Spleen (tissue), 11 donors: ENCODE results near the gene TNPO1. TPM values are rescaled to one million over a fixed set of nuclear protein-coding genes. Genes with fewer than 3 reads are reported as not detected.

Experiments used
- DNase-seq: peaks from one replicate; pipeline ENCODE4 v3.0.0-alpha.2; 2020
- H3K27ac ChIP-seq, 8 donors: fragments of 200-600 bp; sonication (generic) in 7 of 8; 1 replicate in 4 of 8; 2 replicates in 4 of 8; pipeline versions ENCODE4 v1.5.0 to v1.8.0; 2016 to 2021; ENCODE audit warnings: inconsistent platforms in 4 of 8, mild to moderate bottlenecking in 4 of 8, moderate library complexity in 1 of 8
- H3K27me3 ChIP-seq, 7 donors: fragments of 200-600 bp; sonication (generic) in 6 of 7; replicated peaks in 1 of 7; 1 replicate in 4 of 7; 2 replicates in 3 of 7; pipeline versions ENCODE4 v1.5.0 to v1.8.0; 2016 to 2021; ENCODE audit warnings: inconsistent platforms in 3 of 7, mild to moderate bottlenecking in 1 of 7
- H3K36me3 ChIP-seq, 6 donors: fragments of 200-600 bp; sonication (generic) in 5 of 6; 1 replicate in 4 of 6; 2 replicates in 2 of 6; pipeline versions ENCODE4 v1.5.0 to v1.8.0; 2016 to 2021; ENCODE audit warnings: inconsistent platforms in 2 of 6
- H3K4me1 ChIP-seq, 6 donors: fragments of 200-600 bp; sonication (generic) in 5 of 6; 1 replicate in 3 of 6; 2 replicates in 3 of 6; pipeline versions ENCODE4 v1.5.0 to v1.8.0; 2016 to 2021; ENCODE audit warnings: inconsistent platforms in 3 of 6
- H3K4me3 ChIP-seq, 8 donors: fragments of 200-600 bp; sonication (generic) in 7 of 8; 1 replicate in 4 of 8; 2 replicates in 4 of 8; pipeline versions ENCODE4 v1.5.0 to v1.8.0; 2016 to 2021; ENCODE audit warnings: inconsistent platforms in 4 of 8, mild to moderate bottlenecking in 4 of 8, moderate library complexity in 2 of 8
- H3K9me3 ChIP-seq, 8 donors: fragments of 200-600 bp; sonication (generic) in 7 of 8; 1 replicate in 4 of 8; 2 replicates in 4 of 8; pipeline versions ENCODE4 v1.5.0 to v1.8.0; 2016 to 2021; ENCODE audit warnings: inconsistent platforms in 4 of 8
- POLR2A ChIP-seq, 3 donors: fragments of 450-650 bp; IDR thresholded peaks; one replicate each; pipeline ENCODE4 v1.5.1; 2017; ENCODE audit warnings: antibody characterized with exemption in 3 of 3, mild to moderate bottlenecking in 1 of 3
- POLR2AphosphoS5 ChIP-seq, 3 donors: sonication (generic); formaldehyde crosslinking; IDR thresholded peaks; one replicate each; pipeline ENCODE4 v1.5.1; 2017; ENCODE audit warnings: antibody characterized with exemption in 3 of 3
- WGBS, 5 donors: extraction: QIAGEN DNeasy Blood & Tissue Kit in 3 of 5; methylation state at CpG; one replicate each; pipeline versions ENCODE4 v1.1.5 to v1.1.7; 2013 to 2018; 5-methylcytosine and 5-hydroxymethylcytosine counted together
- intact Hi-C: fragments of 100-400 bp; cut with DNase I; formaldehyde crosslinking; loops from one replicate; pipeline ENCODE4 v1.15.0; 2023; ENCODE audit warnings: low total_unique reads
- polyA plus RNA-seq, 3 donors: library from polyadenylated mRNA; stranded (reverse); fragments of 200-250 nt; gene quantifications; one replicate each; pipeline ENCODE4 v1.2.1, GENCODE V29; 2013
- total RNA-seq, 7 donors: library from RNA; depleted of rRNA in 3 of 7; stranded (reverse); fragments of >200 nt in 3 of 7; fragmentation: NEBNext Ultra II Directional in 4 of 7; extraction: Animal tissue kit (Norgen Biotek cat#: 25700) in 4 of 7; gene quantifications; one replicate each; pipeline versions ENCODE4 v1.1.0 to v1.2.1, GENCODE V29; 2016 to 2021
- TF ChIP-seq, protein P1 (sequence below), 11 experiments: fragments of 200-600 bp in 7 of 11; fragments of 450-650 bp in 4 of 11; sonication (generic) in 4 of 11; IDR thresholded peaks in 8 of 11; conservative IDR thresholded peaks in 3 of 11; 1 replicate in 7 of 11; 2 replicates in 4 of 11; pipeline versions ENCODE4 v1.4.0 to v1.8.0; 2016 to 2021; ENCODE audit warnings: antibody characterized with exemption in 11 of 11, inconsistent platforms in 4 of 11, mild to moderate bottlenecking in 1 of 11
- donor health status: healthy with polysubstance abuse.
- donor health status: DM: no; HTN: no; CAD: no; lungs with moderate emphysema.
- donor health status: DM: no; HTN: no; CAD: no.
- donor health status: Bipolar disorder and iron deficiency.
- donor health status: healthy.
- donor health status: DM: no; HTN: no; CAD: no.
- donor health status: DM: yes; HTN: yes; CAD: no.

The TNPO1 gene
- total and polyA plus RNA-seq, 10 donors, result 5.7 to 192 (median 85.7) TPM

DNA sequence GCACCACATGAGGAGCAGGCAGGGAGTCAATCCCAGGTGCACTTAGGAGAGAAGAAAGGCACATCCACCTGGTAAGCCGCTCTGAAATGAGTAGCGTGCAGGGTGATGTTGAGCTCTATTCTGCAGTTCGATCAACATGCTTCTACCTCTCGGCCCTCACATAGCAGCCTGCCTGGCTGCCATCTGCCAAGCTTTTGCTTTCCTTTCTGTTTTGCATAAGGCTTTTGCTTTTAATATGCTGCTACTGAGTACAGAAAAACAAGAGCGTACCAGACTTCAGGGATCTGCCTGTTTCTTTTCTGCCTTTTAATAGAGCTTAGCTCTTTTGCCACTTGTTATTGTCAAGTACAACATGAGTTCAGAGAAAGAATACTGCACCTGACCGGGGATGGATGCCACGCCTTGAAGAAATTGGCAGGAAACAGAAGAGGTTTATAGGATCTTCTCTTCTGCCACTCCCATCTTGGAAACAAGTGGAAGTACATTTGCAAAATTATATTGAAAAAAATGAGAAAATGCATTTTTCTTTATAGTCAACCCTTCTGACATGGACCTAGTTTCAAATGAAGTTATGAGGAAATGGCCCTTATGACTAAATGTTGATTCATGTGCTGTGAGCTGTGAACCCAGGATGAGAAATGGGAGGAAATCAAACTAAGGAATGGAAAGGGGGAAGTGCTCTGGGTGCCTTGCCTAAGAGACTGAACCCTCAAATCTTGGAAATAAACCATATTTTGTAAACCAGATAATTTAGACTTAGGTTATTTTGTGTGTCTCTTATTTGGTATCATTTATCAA, 135.4 kb downstream of the TNPO1 start:
- peak overlapping the region in 4 of 8 donors; percentile 7 to 64 (median 63) for H3K27ac ChIP-seq
- 82 to 93% (median 87%) methylated on average over 7 of the region's 7 CpGs for WGBS, 5 donors
- TF ChIP-seq POLR2AphosphoS5 (IDR thresholded peaks at IDR 0.05), result no peak
- TF ChIP-seq, protein P1, sequence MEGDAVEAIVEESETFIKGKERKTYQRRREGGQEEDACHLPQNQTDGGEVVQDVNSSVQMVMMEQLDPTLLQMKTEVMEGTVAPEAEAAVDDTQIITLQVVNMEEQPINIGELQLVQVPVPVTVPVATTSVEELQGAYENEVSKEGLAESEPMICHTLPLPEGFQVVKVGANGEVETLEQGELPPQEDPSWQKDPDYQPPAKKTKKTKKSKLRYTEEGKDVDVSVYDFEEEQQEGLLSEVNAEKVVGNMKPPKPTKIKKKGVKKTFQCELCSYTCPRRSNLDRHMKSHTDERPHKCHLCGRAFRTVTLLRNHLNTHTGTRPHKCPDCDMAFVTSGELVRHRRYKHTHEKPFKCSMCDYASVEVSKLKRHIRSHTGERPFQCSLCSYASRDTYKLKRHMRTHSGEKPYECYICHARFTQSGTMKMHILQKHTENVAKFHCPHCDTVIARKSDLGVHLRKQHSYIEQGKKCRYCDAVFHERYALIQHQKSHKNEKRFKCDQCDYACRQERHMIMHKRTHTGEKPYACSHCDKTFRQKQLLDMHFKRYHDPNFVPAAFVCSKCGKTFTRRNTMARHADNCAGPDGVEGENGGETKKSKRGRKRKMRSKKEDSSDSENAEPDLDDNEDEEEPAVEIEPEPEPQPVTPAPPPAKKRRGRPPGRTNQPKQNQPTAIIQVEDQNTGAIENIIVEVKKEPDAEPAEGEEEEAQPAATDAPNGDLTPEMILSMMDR (IDR thresholded peaks at IDR 0.05 in 8 of 11, conservative IDR thresholded peaks at IDR 0.05 in 3 of 11), result no peak
- TF ChIP-seq POLR2A (IDR thresholded peaks at IDR 0.05), result no peak
- intact Hi-C loops, result no loop called here
- no peaks in the 10 kb centered on the region for H3K36me3 ChIP-seq
- H3K27me3 ChIP-seq, result peaks cover 0 to 9% (median 0%) of the 10 kb centered on the region in 7 donors
- peaks cover 0 to 21% (median 17%) of the 10 kb centered on the region in 6 donors for H3K4me1 ChIP-seq
- no peak overlapping the region for H3K4me3 ChIP-seq
- no peaks in the 10 kb centered on the region for H3K9me3 ChIP-seq
- no peak for DNase-seq

DNA sequence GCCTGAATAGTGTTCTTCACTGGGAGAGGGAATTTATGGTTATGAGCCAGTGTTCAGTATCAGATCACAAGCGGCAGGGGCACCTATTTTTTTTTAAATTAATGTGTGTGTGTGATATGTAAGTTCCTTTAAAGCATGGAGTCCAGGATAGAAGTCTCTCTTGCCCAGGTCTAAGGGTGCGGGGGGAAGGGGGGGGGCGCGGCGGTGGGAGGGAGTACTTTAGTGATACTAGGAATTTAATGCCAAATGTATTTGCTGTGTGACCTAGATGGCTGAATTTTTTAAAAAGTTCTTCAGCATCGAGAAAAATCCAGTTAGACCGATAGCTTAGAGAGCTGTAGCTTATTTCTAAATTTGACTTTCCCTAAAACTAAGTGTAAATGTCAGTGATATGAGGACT, 137.9 kb downstream of the TNPO1 start:
- DNase-seq, result no peak
- no peaks in the 10 kb centered on the region for H3K9me3 ChIP-seq
- H3K36me3 ChIP-seq, result no peaks in the 10 kb centered on the region
- WGBS, 5 donors, result 87 to 95% (median 92%) methylated on average over 7 of the region's 7 CpGs
- peaks cover 0 to 9% (median 0%) of the 10 kb centered on the region in 7 donors for H3K27me3 ChIP-seq
- H3K27ac ChIP-seq, result peak overlapping the region; percentile 83 to 97 (median 94)
- peak overlapping the region in 1 of 8 donors; percentile 91 for H3K4me3 ChIP-seq
- intact Hi-C loops, result no loop called here
- no peak for TF ChIP-seq POLR2A (IDR thresholded peaks at IDR 0.05)
- no peak for TF ChIP-seq POLR2AphosphoS5 (IDR thresholded peaks at IDR 0.05)
- TF ChIP-seq, protein P1 (IDR thresholded peaks at IDR 0.05 in 8 of 11, conservative IDR thresholded peaks at IDR 0.05 in 3 of 11), result no peak
- peaks cover 0 to 47% (median 32%) of the 10 kb centered on the region in 6 donors for H3K4me1 ChIP-seq

- TF ChIP-seq, protein P1 (IDR thresholded peaks at IDR 0.05 in 8 of 11, conservative IDR thresholded peaks at IDR 0.05 in 3 of 11), result no peak
- TF ChIP-seq POLR2AphosphoS5 (IDR thresholded peaks at IDR 0.05) (no peak), POLR2A (IDR thresholded peaks at IDR 0.05) (no peak)
- intact Hi-C loops, result no loop called here
Measured at GRCh38 chr5:72955143-72955767, 138.8 kb downstream of the TNPO1 start.

More at GRCh38 chr5:72955143-72955767, 138.8 kb downstream of the TNPO1 start:
- H3K27ac ChIP-seq, result peak overlapping the region; percentile 83 to 97 (median 94)
- peak overlapping the region; percentile 74 to 92 (median 86) for H3K4me3 ChIP-seq
- H3K4me1 ChIP-seq, result peaks cover 0 to 53% (median 36%) of the 10 kb centered on the region in 6 donors
- H3K36me3 ChIP-seq, result no peaks in the 10 kb centered on the region
- 2 to 5% (median 4%) methylated on average over 27 to 33 of the region's 33 CpGs for WGBS, 5 donors
- H3K9me3 ChIP-seq, result no peaks in the 10 kb centered on the region
- DNase-seq, result no peak
- H3K27me3 ChIP-seq, result peaks cover 0 to 9% (median 0%) of the 10 kb centered on the region in 7 donors
